Parathyroid adenoma (tissue), 2 donors: ENCODE results near the gene TANC1.

Experiments
- H2AFZ ChIP-seq: fragments of 300-600 bp; sonication (generic); one replicate; pipeline ENCODE4 v1.7.0; 2017; ENCODE audit warnings: antibody characterized with exemption, mild to moderate bottlenecking
- H3K27ac ChIP-seq: fragments of 300-600 bp; sonication (generic); one replicate; pipeline ENCODE4 v1.7.0; 2017
- H3K27me3 ChIP-seq: fragments of 300-600 bp; sonication (generic); one replicate; pipeline ENCODE4 v1.7.0; 2017; ENCODE audit warnings: low read length; ENCODE audit not compliant: control insufficient read depth, insufficient read depth
- H3K36me3 ChIP-seq: fragments of 300-600 bp; sonication (generic); one replicate; pipeline ENCODE4 v1.7.0; 2017; ENCODE audit warnings: low read length; ENCODE audit not compliant: control insufficient read depth, insufficient read depth
- H3K4me1 ChIP-seq: fragments of 300-600 bp; sonication (generic); one replicate; pipeline ENCODE4 v1.7.0; 2017; ENCODE audit warnings: control low read depth
- H3K4me2 ChIP-seq: fragments of 300-600 bp; sonication (generic); one replicate; pipeline ENCODE4 v1.7.0; 2017; ENCODE audit warnings: low read length
- H3K4me3 ChIP-seq: fragments of 300-600 bp; sonication (generic); one replicate; pipeline ENCODE4 v1.7.0; 2017; ENCODE audit warnings: low read depth, low read length
- H3K79me2 ChIP-seq: fragments of 300-600 bp; sonication (generic); one replicate; pipeline ENCODE4 v1.7.0; 2017; ENCODE audit warnings: control low read depth
- H3K9ac ChIP-seq: fragments of 300-600 bp; sonication (generic); one replicate; pipeline ENCODE4 v1.7.0; 2017; ENCODE audit warnings: mild to moderate bottlenecking
- H3K9me3 ChIP-seq: fragments of 300-600 bp; sonication (generic); one replicate; pipeline ENCODE4 v1.7.0; 2017; ENCODE audit warnings: low read length; ENCODE audit not compliant: control insufficient read depth
- CTCF ChIP-seq: fragments of 300-600 bp; sonication (generic); IDR thresholded peaks from one replicate; pipeline ENCODE4 v1.7.0; 2017; ENCODE audit warnings: antibody characterized with exemption, mild to moderate bottlenecking
- donor health status: primary hyperparathyroidism.

TANC1 gene

GRCh38 chr2:159129824-159130223 lies 161.4 kb downstream of the TANC1 start:
- no peaks in the 10 kb centered on the region for H3K36me3 ChIP-seq
- no peak overlapping the region for H3K9ac ChIP-seq
- H3K4me2 ChIP-seq: no peak overlapping the region
- H3K9me3 ChIP-seq: no peaks in the 10 kb centered on the region
- H3K4me1 ChIP-seq: peaks cover 5% of the 10 kb centered on the region
- H3K27ac ChIP-seq: no peak overlapping the region
- H3K4me3 ChIP-seq: no peak overlapping the region
- no peaks in the 10 kb centered on the region for H3K27me3 ChIP-seq
- TF ChIP-seq CTCF: no peak
- H2AFZ ChIP-seq: no peak overlapping the region
- peaks cover 6% of the 10 kb centered on the region for H3K79me2 ChIP-seq

- Histone ChIP-seq H3K36me3 (no peaks in the 10 kb centered on the region), H3K79me2 (peaks cover 6% of the 10 kb centered on the region), H2AFZ (no peak overlapping the region), H3K4me2 (no peak overlapping the region), H3K4me3 (no peak overlapping the region), H3K27ac (no peak overlapping the region), H3K9me3 (no peaks in the 10 kb centered on the region), H3K4me1 (peaks cover 5% of the 10 kb centered on the region), H3K27me3 (no peaks in the 10 kb centered on the region), H3K9ac (no peak overlapping the region)
- TF ChIP-seq CTCF: no peak
Observed at GRCh38 chr2:159130302-159130701, 161.9 kb downstream of the TANC1 start.

GRCh38 chr2:159131267-159131913 lies 162.9 kb downstream of the TANC1 start:
- Histone ChIP-seq H3K79me2 (peaks cover 6% of the 10 kb centered on the region), H3K4me2 (no peak overlapping the region), H3K27me3 (no peaks in the 10 kb centered on the region), H3K9me3 (no peaks in the 10 kb centered on the region), H3K4me1 (peaks cover 5% of the 10 kb centered on the region), H3K36me3 (no peaks in the 10 kb centered on the region), H3K9ac (no peak overlapping the region), H3K27ac (no peak overlapping the region), H3K4me3 (no peak overlapping the region), H2AFZ (no peak overlapping the region)
- TF ChIP-seq CTCF: no peak

- no peak for TF ChIP-seq CTCF
- Histone ChIP-seq H3K27ac (no peak overlapping the region), H3K9me3 (no peaks in the 10 kb centered on the region), H3K4me1 (peaks cover 5% of the 10 kb centered on the region), H3K4me2 (no peak overlapping the region), H3K4me3 (no peak overlapping the region), H3K36me3 (no peaks in the 10 kb centered on the region), H2AFZ (no peak overlapping the region), H3K27me3 (no peaks in the 10 kb centered on the region), H3K9ac (no peak overlapping the region), H3K79me2 (peaks cover 6% of the 10 kb centered on the region)
Observed at GRCh38 chr2:159131914-159132281, 163.5 kb downstream of the TANC1 start.

GRCh38 chr2:159133797-159134196 lies 165.4 kb downstream of the TANC1 start:
- Histone ChIP-seq H3K4me3 (no peak overlapping the region), H3K9me3 (no peaks in the 10 kb centered on the region), H3K9ac (no peak overlapping the region), H3K79me2 (peaks cover 6% of the 10 kb centered on the region), H3K4me2 (no peak overlapping the region), H3K27ac (no peak overlapping the region), H2AFZ (no peak overlapping the region), H3K4me1 (peaks cover 5% of the 10 kb centered on the region), H3K27me3 (no peaks in the 10 kb centered on the region), H3K36me3 (no peaks in the 10 kb centered on the region)
- no peak for TF ChIP-seq CTCF
